Measurements from ENCODE around the gene MRPS27. TPM values are rescaled to one million over a fixed set of nuclear protein-coding genes. Genes with fewer than 3 reads are reported as not detected.

Gene MRPS27
- total and polyA plus RNA-seq, 9 of the 15 experiments (the other 6 are each of a cell fraction or from before 2014, with no cell fraction given), result 73.6 to 144 (median 106) TPM

DNA sequence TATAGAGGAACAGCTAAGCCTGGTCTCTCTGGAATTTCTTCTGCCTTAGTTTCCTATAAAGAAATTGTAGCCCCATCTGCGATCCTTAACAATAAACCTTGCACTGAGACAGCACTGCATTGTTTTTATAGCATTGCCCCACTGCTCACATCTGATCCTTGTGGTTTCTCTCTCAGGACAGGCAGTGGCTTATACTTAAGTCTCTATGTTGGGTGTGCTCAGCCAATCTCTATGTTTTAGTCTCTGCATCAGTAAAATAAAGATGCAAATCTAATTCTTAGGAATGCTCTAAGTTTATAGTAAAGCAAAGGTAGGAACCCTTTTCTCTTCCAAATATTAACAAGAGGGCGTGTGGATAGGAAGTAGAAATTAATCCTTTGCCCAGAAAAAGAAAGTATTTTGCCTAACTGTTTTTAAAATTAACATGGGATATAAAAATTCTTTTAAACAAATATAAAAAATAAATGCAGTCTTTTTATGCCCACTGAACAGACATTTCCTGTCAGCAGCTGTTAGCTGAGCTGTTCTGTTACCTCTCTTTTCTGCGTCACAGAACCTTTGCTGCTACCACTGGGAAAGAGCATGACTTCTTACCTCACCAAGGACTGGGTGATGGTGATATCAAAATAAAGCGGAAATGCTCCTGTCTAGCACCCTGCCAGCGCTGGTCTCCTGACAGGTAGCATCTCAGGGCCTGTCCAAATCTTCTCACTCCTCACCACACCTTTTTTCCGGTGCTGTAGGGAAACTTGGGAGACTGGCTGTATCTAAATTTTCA, 29.5 kb downstream of the MRPS27 start (continued):
- TF ChIP-seq, protein P1, sequence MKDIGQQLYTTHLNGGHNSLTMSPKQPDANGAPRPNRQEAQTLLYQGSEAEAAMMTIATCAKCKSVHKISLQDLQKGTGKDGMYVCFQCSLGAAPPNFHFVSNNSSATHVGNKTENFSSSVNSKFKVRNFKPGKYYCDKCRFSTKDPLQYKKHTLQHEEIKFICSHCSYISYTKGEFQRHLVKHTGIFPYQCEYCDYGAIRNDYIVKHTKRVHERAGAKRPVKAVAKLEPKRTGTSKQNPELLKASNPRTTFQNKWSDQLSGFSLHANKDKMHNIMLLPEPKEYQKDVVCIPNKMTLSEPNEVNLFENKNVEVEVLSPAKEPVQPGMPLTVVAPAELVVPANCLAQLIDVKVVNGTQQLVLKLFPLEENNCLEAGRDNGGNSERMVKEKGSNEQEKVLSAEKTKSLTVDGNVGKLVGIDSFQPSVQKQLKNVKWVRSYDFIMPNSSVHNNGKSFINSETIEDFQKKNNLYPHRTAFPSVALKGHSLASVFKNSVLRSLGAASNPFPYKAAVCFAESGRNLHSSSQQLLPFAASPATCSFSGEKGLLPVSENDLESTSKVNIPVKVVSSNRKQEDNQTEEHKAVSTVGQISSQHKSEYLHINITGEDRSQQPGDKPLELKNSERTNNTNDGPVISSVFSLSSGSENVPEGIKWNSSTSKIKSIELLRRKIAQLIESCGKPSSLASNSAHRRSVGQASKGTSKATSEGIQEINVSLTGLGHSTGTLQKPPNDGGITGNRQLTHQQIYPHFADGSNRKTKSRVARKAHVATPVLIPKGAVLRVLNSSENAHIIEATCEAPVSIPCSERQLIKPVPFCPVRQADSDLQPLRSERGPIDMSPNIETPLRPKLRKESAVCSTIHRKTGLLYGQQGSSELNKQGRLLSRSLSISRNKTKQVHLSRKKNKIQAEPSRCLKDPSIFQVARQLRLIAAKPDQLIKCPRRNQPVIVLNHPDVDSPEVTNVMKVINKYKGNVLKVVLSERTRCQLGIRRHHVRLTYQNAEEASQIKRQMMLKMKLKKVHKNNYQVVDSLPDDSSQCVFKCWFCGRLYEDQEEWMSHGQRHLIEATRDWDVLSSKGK (CRISPR knock-in tag; IDR thresholded peaks at IDR 0.05), result no peak

DNA sequence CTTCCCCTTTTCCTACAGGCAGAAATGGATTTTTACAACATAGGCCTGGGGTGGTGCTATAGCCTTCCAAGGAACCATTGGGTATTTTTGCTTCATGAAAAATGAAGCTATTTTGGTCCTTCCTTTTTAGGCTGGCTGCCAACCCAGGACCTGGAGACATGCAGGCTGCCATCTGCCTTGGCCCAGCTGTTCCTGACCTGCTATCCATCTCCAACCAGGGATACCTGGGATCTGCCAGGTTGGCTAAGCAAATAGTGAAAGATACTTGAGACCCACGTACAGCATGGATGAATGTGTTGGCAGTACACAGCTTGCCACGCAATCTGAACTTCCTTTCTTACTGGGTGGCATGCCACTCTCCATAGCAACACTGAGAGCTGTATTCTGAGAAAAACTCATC, 31.1 kb downstream of the MRPS27 start:
- CTCF ChIA-PET (ENCODE audit: low intra/inter-chr PET ratio), result no interaction called here
- FAIRE-seq, result no peak

More for the DNA sequence above, 31.1 kb downstream of the MRPS27 start:
- intact Hi-C loops (cut with micrococcal nuclease) (no loop called here), in situ Hi-C loops (cut with MboI) (no loop called here)
- Histone ChIP-seq H3K4me3 (no peak overlapping the region), H3K79me2 (ENCODE audit: control insufficient read depth, insufficient read depth, low read length) (peaks cover 2% of the 10 kb centered on the region; the same call in 2 of the 3 replicates), H2AFZ (ENCODE audit: low read depth, low read length) (no peak overlapping the region), H3K27ac (ENCODE audit: extremely low read depth, low read depth, low read length) (no peak overlapping the region; the same call in 2 of the 3 replicates), H3K27me3 (ENCODE audit: control insufficient read depth in 2 of 2, insufficient read depth in 2 of 2, low read length in 2 of 2) (no peaks in the 10 kb centered on the region), H3K4me1 (replicated peaks in 1 of 2; ENCODE audit: control insufficient read depth in 2 of 2, insufficient read depth in 2 of 2, low read length in 2 of 2) (0 out of 5 replicates have a peak, but pooled peaks cover 0 to 3% of the 10 kb centered on the region in 2 experiments), H4K20me1 (replicated peaks; ENCODE audit: control insufficient read depth, insufficient read depth, low read length) (no peaks in the 10 kb centered on the region), H3K9me3 (replicated peaks; ENCODE audit: control insufficient read depth, insufficient read depth, low read depth, low read length) (no peaks in the 10 kb centered on the region), H3K9me1 (ENCODE audit: control insufficient read depth, insufficient read depth, low read length) (no peaks in the 10 kb centered on the region), H3K4me2 (ENCODE audit: insufficient read depth, low read length) (no peak overlapping the region), H3K36me3 (ENCODE audit: control insufficient read depth, insufficient read depth, low read length) (peaks cover 61% of the 10 kb centered on the region), H3K9ac (ENCODE audit: insufficient read depth in 1 of 2, low read depth in 2 of 2, low read length in 2 of 2) (no peak overlapping the region)
- TF ChIP-seq NFIC (IDR thresholded peaks at IDR 0.05) (peak; percentile 16; the same call in 1 of the 2 replicates), GATAD2B (IDR thresholded peaks at IDR 0.05; ENCODE audit: borderline replicate concordance) (no peak)
- no peak for DNase-seq (ENCODE audit: extremely low read depth in 1 of 4, low spot score in 3 of 4)
- WGBS (ENCODE audit: insufficient coverage, low coverage, missing lambda C conversion rate), result 88% methylated on average over 2 of the region's 2 CpGs
- POLR2A ChIA-PET, result no interaction called here
- ATAC-seq, result no peak
- no TSS peak for BruUV-seq (replicated peaks)
